ENCODE measurements around the gene DDX46. TPM values are rescaled to one million over a fixed set of nuclear protein-coding genes. Genes with fewer than 3 reads are reported as not detected.
"Not testable (repeated sequence)": the region's sequence is repeated elsewhere in the genome, so short reads cannot be mapped to it uniquely, and the experiment has no call there.

DDX46 gene
- total RNA-seq, 2 experiments from 2014 or later, result 72.7 to 76.5 TPM

GRCh38 chr5:134742134-134742533 lies 16.4 kb upstream of the DDX46 start:
- peaks cover 21% of the 10 kb centered on the region for H3K4me1 Mint-ChIP-seq
- POLR2A ChIA-PET, result no interaction called here
- no peak for ATAC-seq (ENCODE audit: low read depth)
- DNase-seq, result no peak
- H3K4me3 Mint-ChIP-seq, result no peak overlapping the region
- no peak overlapping the region for H3K27ac Mint-ChIP-seq
- H3K9me3 Mint-ChIP-seq, result no peaks in the 10 kb centered on the region
- H3K27me3 Mint-ChIP-seq, result no peaks in the 10 kb centered on the region
- H3K36me3 Mint-ChIP-seq, result peaks cover 6% of the 10 kb centered on the region

DNA sequence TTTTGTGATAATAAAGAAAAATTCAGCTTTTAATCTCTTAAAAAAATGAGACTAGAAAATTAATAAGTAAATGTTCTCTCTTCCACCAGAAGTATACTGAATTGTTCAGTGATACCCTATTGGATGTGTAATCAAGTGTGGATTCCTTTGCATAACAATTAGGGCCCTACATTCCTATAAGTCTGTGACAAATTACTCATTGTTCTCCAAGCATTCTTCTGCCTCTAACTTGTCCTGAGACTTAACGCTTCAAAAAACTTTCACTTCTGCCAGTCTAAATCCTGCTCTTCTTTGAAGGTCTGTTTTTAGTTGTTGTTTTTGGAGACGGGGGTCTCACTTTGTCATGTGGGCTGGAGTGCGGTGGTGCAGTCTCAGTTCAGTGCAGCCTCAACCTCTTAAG lies 9.2 kb upstream of the DDX46 start:
- POLR2A ChIA-PET, result no interaction called here

DNA sequence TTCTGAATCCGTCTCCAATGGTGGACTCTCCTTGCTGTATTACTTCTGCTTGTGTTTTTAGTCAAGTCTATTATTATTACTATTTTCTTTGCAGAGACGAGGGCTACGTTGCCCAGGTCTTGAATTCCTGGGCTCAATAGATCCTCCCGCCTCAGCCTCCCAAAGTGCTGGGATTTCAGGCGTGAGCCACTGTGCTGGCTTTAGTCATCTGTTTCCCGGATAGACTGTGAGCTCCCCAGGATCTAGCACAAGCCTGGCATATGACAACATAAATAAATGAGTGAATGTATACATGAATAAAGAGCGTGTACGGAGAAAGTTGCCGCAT lies 439 bp upstream of the DDX46 start:
- POLR2A ChIA-PET, result interaction anchor here (0.6 to 3.0 kb wide), 13 partner anchors 12 to 753 kb away, joined by 3 to 26 read pairs (median 3); partner anchors contain the start of genes CAMLG, PCBD2, SAR1B and VDAC1
- no peaks in the 10 kb centered on the region for H3K9me3 Mint-ChIP-seq
- ATAC-seq (ENCODE audit: low read depth), result no peak
- DNase-seq, result no peak
- H3K4me3 Mint-ChIP-seq, result peak overlapping the region; percentile 99
- no peaks in the 10 kb centered on the region for H3K27me3 Mint-ChIP-seq
- peaks cover 31% of the 10 kb centered on the region for H3K4me1 Mint-ChIP-seq
- H3K27ac Mint-ChIP-seq, result peak overlapping the region; percentile 97
- H3K36me3 Mint-ChIP-seq, result peaks cover 1% of the 10 kb centered on the region

More for the DNA sequence above, 9.2 kb upstream of the DDX46 start:
- Mint-ChIP-seq H3K27ac (no peak overlapping the region), H3K36me3 (peaks cover 3% of the 10 kb centered on the region), H3K27me3 (no peaks in the 10 kb centered on the region), H3K4me3 (no peak overlapping the region), H3K9me3 (no peaks in the 10 kb centered on the region), H3K4me1 (no peaks in the 10 kb centered on the region)
- DNase-seq (no peak), ATAC-seq (ENCODE audit: low read depth) (no peak)

- H3K4me1 Mint-ChIP-seq; H3K4me3 Mint-ChIP-seq; DNase-seq; H3K9me3 Mint-ChIP-seq; POLR2A ChIA-PET; H3K27me3 Mint-ChIP-seq; H3K27ac Mint-ChIP-seq; ATAC-seq (ENCODE audit: low read depth): not testable (repeated sequence)
- H3K36me3 Mint-ChIP-seq, result peaks cover 16% of the 10 kb centered on the region
Observed at GRCh38 chr5:134767528-134768291, 9.1 kb downstream of the DDX46 start.

- Mint-ChIP-seq H3K36me3 (peaks cover 16% of the 10 kb centered on the region), H3K27ac (no peak overlapping the region), H3K27me3 (no peaks in the 10 kb centered on the region)
Observed at GRCh38 chr5:134769206-134769605, 10.6 kb downstream of the DDX46 start.

GRCh38 chr5:134772461-134773125 lies 14.0 kb downstream of the DDX46 start:
- Mint-ChIP-seq H3K36me3 (peaks cover 33% of the 10 kb centered on the region), H3K27me3 (no peaks in the 10 kb centered on the region)
- POLR2A ChIA-PET, result no interaction called here

More at GRCh38 chr5:134769206-134769605, 10.6 kb downstream of the DDX46 start:
- no peak for ATAC-seq (ENCODE audit: low read depth)
- Mint-ChIP-seq H3K4me3 (no peak overlapping the region), H3K9me3 (no peaks in the 10 kb centered on the region), H3K4me1 (peaks cover 2% of the 10 kb centered on the region)
- POLR2A ChIA-PET, result interaction anchor here (0.6 kb wide), 1 partner anchor 927 kb away, joined by 3 read pairs; no protein-coding TSS in a partner anchor
- no peak for DNase-seq

DNA sequence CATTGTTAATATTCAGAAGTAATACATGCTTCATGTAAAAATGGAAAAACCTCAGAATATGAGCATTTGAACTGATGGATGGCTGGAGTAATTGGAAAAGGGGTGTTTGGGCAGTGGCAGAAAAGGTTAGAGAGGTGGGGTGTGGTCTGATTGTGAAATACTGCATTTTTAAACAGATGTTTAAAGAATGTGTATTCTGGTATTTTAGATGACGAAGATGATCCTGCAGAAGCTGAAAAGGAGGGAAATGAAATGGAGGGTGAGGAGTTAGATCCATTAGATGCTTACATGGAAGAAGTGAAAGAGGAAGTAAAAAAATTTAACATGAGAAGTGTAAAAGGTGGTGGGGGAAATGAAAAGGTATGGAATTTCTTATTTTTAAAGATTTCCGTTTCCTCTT lies 18.8 kb downstream of the DDX46 start:
- Mint-ChIP-seq H3K9me3 (no peaks in the 10 kb centered on the region), H3K4me1 (no peaks in the 10 kb centered on the region), H3K27me3 (no peaks in the 10 kb centered on the region), H3K36me3 (peaks cover 31% of the 10 kb centered on the region), H3K4me3 (no peak overlapping the region), H3K27ac (peak overlapping the region; percentile 46)
- ATAC-seq (ENCODE audit: low read depth) (no peak), DNase-seq (no peak)
- POLR2A ChIA-PET, result interaction anchor here (0.7 kb wide), 1 partner anchor 30 kb away, joined by 4 read pairs; no protein-coding TSS in a partner anchor

More at GRCh38 chr5:134772461-134773125, 14.0 kb downstream of the DDX46 start:
- ATAC-seq (ENCODE audit: low read depth) (no peak), DNase-seq (no peak)
- Mint-ChIP-seq H3K4me1 (no peaks in the 10 kb centered on the region), H3K4me3 (no peak overlapping the region), H3K9me3 (no peaks in the 10 kb centered on the region), H3K27ac (no peak overlapping the region)

GRCh38 chr5:134784241-134784920 lies 25.8 kb downstream of the DDX46 start:
- DNase-seq (no peak), ATAC-seq (ENCODE audit: low read depth) (no peak)
- peaks cover 19% of the 10 kb centered on the region for H3K36me3 Mint-ChIP-seq
- POLR2A ChIA-PET, result no interaction called here
- no peaks in the 10 kb centered on the region for H3K9me3 Mint-ChIP-seq
- H3K27ac Mint-ChIP-seq, result no peak overlapping the region
- no peaks in the 10 kb centered on the region for H3K27me3 Mint-ChIP-seq
- H3K4me3 Mint-ChIP-seq, result no peak overlapping the region
- H3K4me1 Mint-ChIP-seq, result no peaks in the 10 kb centered on the region

DNA sequence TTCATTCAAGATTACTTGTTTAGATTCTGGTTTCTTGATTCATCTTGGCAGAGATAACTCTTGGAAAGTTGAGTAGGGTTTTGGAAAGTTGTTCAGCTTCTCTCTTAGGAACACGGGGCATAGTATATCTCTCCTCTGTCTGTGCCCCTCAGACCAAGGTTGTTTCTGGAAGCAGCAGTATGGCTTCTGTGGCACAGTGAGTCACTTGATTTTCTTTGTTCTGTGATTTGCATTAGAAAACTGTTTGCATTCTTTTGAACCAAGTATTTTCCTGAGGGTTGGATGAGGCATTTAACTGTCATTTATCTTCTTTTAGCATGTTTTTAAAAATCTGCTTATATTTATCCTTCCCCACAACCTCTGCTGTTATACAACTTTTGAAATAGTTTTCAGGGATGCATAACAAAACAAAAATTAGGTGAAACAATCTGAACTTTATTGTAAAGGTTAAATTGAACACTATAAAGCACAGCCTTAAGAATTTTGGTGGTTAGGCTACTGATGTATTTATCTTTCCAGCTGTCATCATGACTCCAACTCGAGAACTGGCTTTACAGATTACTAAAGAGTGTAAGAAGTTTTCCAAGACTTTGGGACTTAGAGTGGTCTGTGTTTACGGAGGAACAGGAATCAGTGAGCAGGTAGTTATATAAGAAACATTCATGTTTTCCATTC lies 26.5 kb downstream of the DDX46 start:
- no peaks in the 10 kb centered on the region for H3K9me3 Mint-ChIP-seq
- no peak overlapping the region for H3K4me3 Mint-ChIP-seq
- no peaks in the 10 kb centered on the region for H3K27me3 Mint-ChIP-seq
- peaks cover 21% of the 10 kb centered on the region for H3K36me3 Mint-ChIP-seq
- DNase-seq (no peak), ATAC-seq (ENCODE audit: low read depth) (no peak)
- H3K27ac Mint-ChIP-seq, result no peak overlapping the region
- POLR2A ChIA-PET, result no interaction called here
- H3K4me1 Mint-ChIP-seq, result no peaks in the 10 kb centered on the region

GRCh38 chr5:134787692-134788091 lies 29.1 kb downstream of the DDX46 start:
- H3K4me3 Mint-ChIP-seq, result no peak overlapping the region
- no peaks in the 10 kb centered on the region for H3K4me1 Mint-ChIP-seq
- DNase-seq (no peak), ATAC-seq (ENCODE audit: low read depth) (no peak)
- POLR2A ChIA-PET, result no interaction called here
- H3K27ac Mint-ChIP-seq, result no peak overlapping the region
- no peaks in the 10 kb centered on the region for H3K9me3 Mint-ChIP-seq
- no peaks in the 10 kb centered on the region for H3K27me3 Mint-ChIP-seq
- peaks cover 27% of the 10 kb centered on the region for H3K36me3 Mint-ChIP-seq

GRCh38 chr5:134791580-134791979 lies 33.0 kb downstream of the DDX46 start:
- Mint-ChIP-seq H3K27me3 (no peaks in the 10 kb centered on the region), H3K27ac (no peak overlapping the region), H3K9me3 (no peaks in the 10 kb centered on the region), H3K4me1 (no peaks in the 10 kb centered on the region), H3K36me3 (peaks cover 32% of the 10 kb centered on the region), H3K4me3 (no peak overlapping the region)
- no peak for DNase-seq
- no peak for ATAC-seq (ENCODE audit: low read depth)
- POLR2A ChIA-PET, result no interaction called here

DNA sequence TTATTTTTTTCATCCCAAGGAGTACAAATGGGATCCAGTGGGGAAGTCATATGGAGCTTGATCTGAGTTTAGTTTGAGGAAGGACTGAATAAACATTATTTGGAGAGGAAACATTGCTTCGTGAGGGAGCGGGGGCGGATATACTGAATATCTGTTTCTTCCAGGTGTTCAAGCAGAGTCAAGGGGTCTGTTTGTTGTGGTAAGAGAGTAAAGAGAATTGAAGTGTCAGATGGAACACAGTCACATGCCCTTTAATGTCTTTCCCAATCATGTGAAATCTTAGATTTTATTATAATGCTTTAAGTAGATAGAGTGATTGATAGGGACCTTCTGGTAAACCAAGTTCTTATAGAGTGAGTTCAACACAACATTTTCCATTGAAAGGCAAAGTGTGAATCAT lies 33.7 kb downstream of the DDX46 start:
- H3K36me3 Mint-ChIP-seq, result peaks cover 29% of the 10 kb centered on the region
- DNase-seq (no peak), ATAC-seq (ENCODE audit: low read depth) (no peak)
- H3K27ac Mint-ChIP-seq, result no peak overlapping the region
- POLR2A ChIA-PET, result interaction anchor here (2.0 kb wide), 1 partner anchor 21 kb away, joined by 4 read pairs; no protein-coding TSS in a partner anchor
- no peaks in the 10 kb centered on the region for H3K4me1 Mint-ChIP-seq
- no peaks in the 10 kb centered on the region for H3K9me3 Mint-ChIP-seq
- H3K4me3 Mint-ChIP-seq, result no peak overlapping the region
- H3K27me3 Mint-ChIP-seq, result no peaks in the 10 kb centered on the region

DNA sequence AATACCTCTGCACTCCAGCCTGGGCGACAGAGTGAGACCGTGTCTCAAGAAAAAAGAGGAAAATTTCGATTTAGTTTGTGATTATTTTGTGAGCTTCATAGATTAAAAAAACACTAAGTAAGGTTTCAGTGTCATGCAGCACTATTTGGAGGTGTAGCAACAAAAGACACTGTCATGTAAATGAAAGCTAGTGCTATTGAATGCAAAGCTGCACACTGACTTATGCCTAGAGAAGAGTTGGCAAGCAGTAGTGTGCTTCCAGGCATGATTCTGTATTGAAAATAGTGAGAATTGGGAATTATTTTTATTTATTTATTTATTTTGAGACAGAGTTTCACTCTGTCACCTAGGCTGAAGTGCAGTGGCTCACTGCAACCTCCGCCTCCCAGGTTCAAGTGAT lies 34.5 kb downstream of the DDX46 start:
- DNase-seq, result no peak
- POLR2A ChIA-PET, result interaction anchor here (2.0 kb wide), 1 partner anchor 20 kb away, joined by 4 read pairs; no protein-coding TSS in a partner anchor
- no peak overlapping the region for H3K4me3 Mint-ChIP-seq
- H3K27me3 Mint-ChIP-seq, result no peaks in the 10 kb centered on the region
- H3K4me1 Mint-ChIP-seq, result no peaks in the 10 kb centered on the region
- no peaks in the 10 kb centered on the region for H3K9me3 Mint-ChIP-seq
- peaks cover 29% of the 10 kb centered on the region for H3K36me3 Mint-ChIP-seq
- H3K27ac Mint-ChIP-seq, result no peak overlapping the region
- ATAC-seq (ENCODE audit: low read depth), result no peak

Measured in activated naive CD8-positive, alpha-beta T cell treated with anti-CD3 and anti-CD28 coated beads, Interleukin-2, amount 10 ng/mL, durations not matched to agents 7 days and 5 days (primary cell).